NCI-H2107 (cell line): ENCODE data around the gene CNTFR.

Source experiments
- DNase-seq: peaks from one replicate; lab custom pipeline; 2025; lab: John Stamatoyannopoulos, UW

Gene CNTFR

GRCh38 chr9:34507556-34507955 is 82.0 kb downstream of the CNTFR start:
- no peak for DNase-seq

- no peak for DNase-seq
Measured at GRCh38 chr9:34506623-34507022, 82.9 kb downstream of the CNTFR start.

- no peak for DNase-seq
Measured at GRCh38 chr9:34505370-34506120, 84.0 kb downstream of the CNTFR start.

DNA sequence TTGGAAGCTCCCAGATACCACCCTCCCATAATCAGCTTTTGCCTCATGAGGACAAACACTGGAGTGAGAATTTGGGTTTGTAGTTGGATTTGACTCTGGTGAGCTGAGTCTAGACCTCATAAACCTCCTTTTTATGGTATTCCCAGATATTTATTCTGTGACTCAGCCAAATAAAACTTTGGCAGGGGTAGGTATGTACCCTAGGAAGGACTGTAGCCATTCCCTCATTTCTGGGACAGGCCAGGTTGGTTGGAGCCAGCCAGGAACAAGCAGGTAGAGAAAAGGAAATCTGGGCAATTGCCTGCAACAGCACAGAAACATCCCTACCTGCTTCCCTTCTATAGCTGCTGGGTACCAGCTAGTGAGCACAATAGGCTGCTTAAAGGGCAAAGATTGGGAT is 86.1 kb downstream of the CNTFR start:
- no peak for DNase-seq

DNA sequence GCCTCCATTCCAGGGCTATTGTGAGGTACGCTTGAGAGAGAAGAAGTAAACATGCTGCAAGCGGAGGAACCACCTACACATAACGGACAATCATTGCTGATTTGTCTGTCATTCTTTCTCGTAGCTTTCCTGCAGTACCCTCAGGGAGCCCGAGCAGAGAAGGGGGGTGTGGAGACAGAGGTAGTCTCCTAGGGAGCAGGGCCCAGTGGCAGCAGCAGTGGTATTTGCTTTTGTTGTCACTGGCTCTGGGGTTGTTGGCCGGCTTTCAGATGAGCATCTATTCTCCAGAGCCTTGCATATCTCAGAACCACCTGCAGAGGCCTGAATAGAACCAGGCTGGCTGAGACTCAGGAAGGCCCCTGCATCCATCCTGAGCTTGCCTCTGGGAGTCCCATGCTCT is 86.6 kb downstream of the CNTFR start:
- no peak for DNase-seq

GRCh38 chr9:34502471-34502870 is 87.1 kb downstream of the CNTFR start:
- DNase-seq, result no peak

- no peak for DNase-seq
Measured at GRCh38 chr9:34501889-34502425, 87.6 kb downstream of the CNTFR start.
